IMR-90 (cell line): ENCODE data around the gene TM2D1. TPM values are rescaled to one million over a fixed set of nuclear protein-coding genes. Genes with fewer than 3 reads are reported as not detected.

Source experiments
- ATAC-seq: fragments of 200-7000 bp; cut with Tn5 transposase; 2 replicates; pipeline ENCODE4 v1.9.1; 2020; ENCODE audit warnings: low read depth, mild to moderate bottlenecking, moderate library complexity
- BruUV-seq: library from RNA; stranded (reverse); fragments of 400-500 nt; replicated peaks from 2 replicates; lab custom pipeline; 2021; lab: Mats Ljungman, UMichigan
- CTCF ChIA-PET: fragments of 300-600 bp; formaldehyde crosslinking; extraction: SDS; loops from one replicate; lab custom pipeline; 2021; ENCODE audit warnings: antibody characterized with exemption; lab: Yijun Ruan, JAX
- POLR2A ChIA-PET: fragments of 300-600 bp; sonication (Branson Sonifier 250); formaldehyde crosslinking; loops from one replicate; lab custom pipeline; 2022; ENCODE audit warnings: antibody characterized with exemption; ENCODE audit not compliant: unreplicated experiment; lab: Charles Lee
- DNase-seq: peaks from one replicate; pipeline ENCODE4 v3.0.0; 2013
- H2AFZ ChIP-seq: replicated peaks from 2 replicates; pipeline ENCODE3; 2013; ENCODE audit warnings: low read length, mild to moderate bottlenecking; ENCODE audit not compliant: poor library complexity
- H2AK5ac ChIP-seq: 2 replicates; pipeline ENCODE4 v1.6.1; 2013; ENCODE audit warnings: low read depth, low read length, inconsistent platforms
- H2AK9ac ChIP-seq: replicated peaks from 2 replicates; pipeline ENCODE3; 2013; ENCODE audit warnings: mild to moderate bottlenecking, low read depth, low read length, moderate library complexity; ENCODE audit not compliant: poor library complexity
- H2BK120ac ChIP-seq: 2 replicates; pipeline ENCODE4 v1.6.1; 2013; ENCODE audit warnings: low read depth, low read length, inconsistent platforms
- H2BK15ac ChIP-seq: 3 replicates; pipeline ENCODE4 v1.6.1; 2013; ENCODE audit warnings: low read depth, low read length, inconsistent platforms
- H2BK20ac ChIP-seq: 2 replicates; pipeline ENCODE4 v1.6.1; 2013; ENCODE audit warnings: low read depth, mild to moderate bottlenecking, inconsistent platforms, low read length, moderate library complexity
- H2BK5ac ChIP-seq: 2 replicates; pipeline ENCODE4 v1.6.1; 2013; ENCODE audit warnings: mild to moderate bottlenecking, low read depth, low read length, inconsistent platforms; ENCODE audit not compliant: poor library complexity, severe bottlenecking
- H3K14ac ChIP-seq: replicated peaks from 2 replicates; pipeline ENCODE4 v1.6.1; 2013; ENCODE audit warnings: low read depth, low read length, inconsistent platforms
- H3K18ac ChIP-seq: 2 replicates; pipeline ENCODE4 v1.6.1; 2013; ENCODE audit warnings: low read depth, low read length, control low read depth
- H3K23ac ChIP-seq: 2 replicates; pipeline ENCODE4 v1.6.1; 2013; ENCODE audit warnings: low read depth, low read length, inconsistent platforms
- H3K27ac ChIP-seq: 2 replicates; pipeline ENCODE4 v1.5.1; 2013; ENCODE audit warnings: mild to moderate bottlenecking, control low read depth, low read length; ENCODE audit not compliant: insufficient read depth
- H3K27me3 ChIP-seq: 2 replicates; pipeline ENCODE4 v1.6.1; 2013; ENCODE audit warnings: low read length; ENCODE audit not compliant: control insufficient read depth, insufficient read depth
- H3K36me3 ChIP-seq: 2 replicates; pipeline ENCODE4 v1.6.1; 2013; ENCODE audit warnings: low read length, mixed read lengths; ENCODE audit not compliant: control insufficient read depth, insufficient read depth
- H3K4ac ChIP-seq: 2 replicates; pipeline ENCODE4 v1.6.1; 2013; ENCODE audit warnings: low read depth, low read length, inconsistent platforms
- H3K4me1 ChIP-seq: 2 replicates; pipeline ENCODE4 v1.6.1; 2013; ENCODE audit warnings: low read length, mixed read lengths; ENCODE audit not compliant: control insufficient read depth, insufficient read depth
- H3K4me2 ChIP-seq: 2 replicates; pipeline ENCODE4 v1.6.1; 2013; ENCODE audit warnings: low read depth, mild to moderate bottlenecking, control low read depth, low read length, moderate library complexity
- H3K4me3 ChIP-seq: 2 replicates; pipeline ENCODE4 v1.5.1; 2013; ENCODE audit warnings: low read depth, mild to moderate bottlenecking, control low read depth, low read length, moderate library complexity; ENCODE audit not compliant: insufficient read depth
- H3K56ac ChIP-seq: 2 replicates; pipeline ENCODE4 v1.6.1; 2013; ENCODE audit warnings: low read length, inconsistent platforms; ENCODE audit not compliant: insufficient read depth; ENCODE audit errors: extremely low read depth
- H3K79me1 ChIP-seq, 2 experiments: 2 replicates each; pipeline ENCODE4 v1.6.1; 2013; ENCODE audit warnings: low read length in 2 of 2, inconsistent platforms in 1 of 2, low read depth in 1 of 2
- H3K9ac ChIP-seq: 2 replicates; pipeline ENCODE4 v1.6.1; 2013; ENCODE audit warnings: low read depth, low read length, control low read depth
- H3K9me1 ChIP-seq: 2 replicates; pipeline ENCODE4 v1.6.1; 2013; ENCODE audit warnings: low read length, inconsistent platforms; ENCODE audit not compliant: insufficient read depth
- H3K9me3 ChIP-seq: 2 replicates; pipeline ENCODE4 v1.6.1; 2013; ENCODE audit warnings: low read length; ENCODE audit not compliant: control insufficient read depth, insufficient read depth
- H4K20me1 ChIP-seq: 2 replicates; pipeline ENCODE4 v1.6.1; 2013; ENCODE audit warnings: low read length, inconsistent platforms; ENCODE audit not compliant: insufficient read depth
- H4K5ac ChIP-seq: 2 replicates; pipeline ENCODE4 v1.6.1; 2013; ENCODE audit warnings: mild to moderate bottlenecking, low read depth, low read length, control low read depth
- H4K8ac ChIP-seq, 2 experiments: 2 replicates each; pipeline ENCODE4 v1.6.1; 2013; ENCODE audit warnings: low read depth in 2 of 2, low read length in 2 of 2, control low read depth in 1 of 2, inconsistent platforms in 1 of 2
- H4K91ac ChIP-seq: 2 replicates; pipeline ENCODE4 v1.6.1; 2013; ENCODE audit warnings: low read depth, low read length, inconsistent platforms; ENCODE audit not compliant: insufficient read depth
- BHLHE40 ChIP-seq: fragments of 150-350 bp; IDR thresholded peaks from 2 replicates; pipeline ENCODE4 v1.6.1; 2016; ENCODE audit warnings: mild to moderate bottlenecking, low read depth, low read length
- CEBPB ChIP-seq: IDR thresholded peaks from 2 replicates; pipeline ENCODE4 v1.6.1; 2012; ENCODE audit warnings: low read depth, low read length, improper control_type of control experiment
- CHD1 ChIP-seq: IDR thresholded peaks from 2 replicates; pipeline ENCODE4 v1.6.1; 2012; ENCODE audit warnings: low read depth, low read length, improper control_type of control experiment
- FOS ChIP-seq: fragments of 150-350 bp; IDR thresholded peaks from 2 replicates; pipeline ENCODE4 v1.6.1; 2016; ENCODE audit warnings: low read depth, low read length
- MAFK ChIP-seq: IDR thresholded peaks from 2 replicates; pipeline ENCODE4 v1.6.1; 2012; ENCODE audit warnings: low read depth, low read length, improper control_type of control experiment
- MAZ ChIP-seq: IDR thresholded peaks from 2 replicates; pipeline ENCODE4 v1.6.1; 2012; ENCODE audit warnings: low read depth, mild to moderate bottlenecking, low read length, improper control_type of control experiment, moderate library complexity, borderline replicate concordance
- MXI1 ChIP-seq: IDR thresholded peaks from 2 replicates; pipeline ENCODE4 v1.6.1; 2012; ENCODE audit warnings: low read depth, mild to moderate bottlenecking, low read length, moderate library complexity, borderline replicate concordance
- NFE2L2 ChIP-seq: fragments of 150-350 bp; IDR thresholded peaks from 2 replicates; pipeline ENCODE4 v1.6.1; 2016; ENCODE audit warnings: low read depth, mild to moderate bottlenecking, low read length
- POLR2A ChIP-seq: IDR thresholded peaks from 2 replicates; pipeline ENCODE4 v1.6.1; 2012; ENCODE audit warnings: mild to moderate bottlenecking, low read depth, low read length
- RAD21 ChIP-seq: IDR thresholded peaks from 2 replicates; pipeline ENCODE4 v1.6.1; 2012; ENCODE audit warnings: low read length, improper control_type of control experiment
- RCOR1 ChIP-seq: IDR thresholded peaks from 2 replicates; pipeline ENCODE4 v1.6.1; 2012; ENCODE audit warnings: mild to moderate bottlenecking, low read length, improper control_type of control experiment; ENCODE audit not compliant: insufficient replicate concordance
- RFX5 ChIP-seq: IDR thresholded peaks from 2 replicates; pipeline ENCODE4 v1.8.0; 2012; ENCODE audit warnings: low read depth, mild to moderate bottlenecking, low read length, moderate library complexity
- WGBS, 2 experiments: methylation state at CpG; one replicate each; pipeline versions ENCODE4 v1.1.5 to v1.1.7; 2013; ENCODE audit warnings: missing lambda C conversion rate in 2 of 2; ENCODE audit not compliant: insufficient read length in 1 of 2; ENCODE audit errors: extremely low coverage in 2 of 2; 5-methylcytosine and 5-hydroxymethylcytosine counted together
- dilution Hi-C: fragments of 300-500 bp; cut with HindIII; formaldehyde crosslinking; loops from one replicate; pipeline ENCODE4 v1.14.3; 2018; ENCODE audit warnings: low sequenced_read_pairs; ENCODE audit not compliant: unreplicated experiment
- in situ Hi-C: fragments of 300-500 bp; cut with MboI; formaldehyde crosslinking; loops from 3 replicates; pipeline ENCODE4 v1.14.3; 2019; ENCODE audit warnings: low sequenced_read_pairs, inconsistent platforms, mixed read lengths
- intact Hi-C: fragments of 100-400 bp; cut with micrococcal nuclease; formaldehyde crosslinking; loops from 2 replicates; pipeline ENCODE4 v1.10.0; 2022
- polyA plus RNA-seq, 3 experiments: library from polyadenylated mRNA; depleted of rRNA; stranded (reverse); fragments of >200 nt; gene quantifications; 2 replicates each; pipeline ENCODE4 v1.2.3, GENCODE V29; 2012; ENCODE audit warnings: low replicate concordance in 1 of 3
- total RNA-seq: library from RNA; depleted of rRNA; stranded (reverse); fragments of >200 nt; gene quantifications from 2 replicates; pipeline ENCODE4 v1.2.3, GENCODE V29; 2012
- TF ChIP-seq, protein P1 (sequence below): fragments of 150-350 bp; IDR thresholded peaks from 2 replicates; pipeline ENCODE4 v1.6.1; 2017; ENCODE audit warnings: mild to moderate bottlenecking, antibody characterized with exemption, low read length, low read depth
- TF ChIP-seq, protein P2 (sequence below): fragments of 150-350 bp; IDR thresholded peaks from 2 replicates; pipeline ENCODE4 v1.6.1; 2016; ENCODE audit warnings: low read depth, mild to moderate bottlenecking, low read length, moderate library complexity, borderline replicate concordance

TM2D1 gene
- total and polyA plus RNA-seq, 2 of the 4 experiments (the other 2 are of a cell fraction): 14.3 to 32.7 TPM

DNA sequence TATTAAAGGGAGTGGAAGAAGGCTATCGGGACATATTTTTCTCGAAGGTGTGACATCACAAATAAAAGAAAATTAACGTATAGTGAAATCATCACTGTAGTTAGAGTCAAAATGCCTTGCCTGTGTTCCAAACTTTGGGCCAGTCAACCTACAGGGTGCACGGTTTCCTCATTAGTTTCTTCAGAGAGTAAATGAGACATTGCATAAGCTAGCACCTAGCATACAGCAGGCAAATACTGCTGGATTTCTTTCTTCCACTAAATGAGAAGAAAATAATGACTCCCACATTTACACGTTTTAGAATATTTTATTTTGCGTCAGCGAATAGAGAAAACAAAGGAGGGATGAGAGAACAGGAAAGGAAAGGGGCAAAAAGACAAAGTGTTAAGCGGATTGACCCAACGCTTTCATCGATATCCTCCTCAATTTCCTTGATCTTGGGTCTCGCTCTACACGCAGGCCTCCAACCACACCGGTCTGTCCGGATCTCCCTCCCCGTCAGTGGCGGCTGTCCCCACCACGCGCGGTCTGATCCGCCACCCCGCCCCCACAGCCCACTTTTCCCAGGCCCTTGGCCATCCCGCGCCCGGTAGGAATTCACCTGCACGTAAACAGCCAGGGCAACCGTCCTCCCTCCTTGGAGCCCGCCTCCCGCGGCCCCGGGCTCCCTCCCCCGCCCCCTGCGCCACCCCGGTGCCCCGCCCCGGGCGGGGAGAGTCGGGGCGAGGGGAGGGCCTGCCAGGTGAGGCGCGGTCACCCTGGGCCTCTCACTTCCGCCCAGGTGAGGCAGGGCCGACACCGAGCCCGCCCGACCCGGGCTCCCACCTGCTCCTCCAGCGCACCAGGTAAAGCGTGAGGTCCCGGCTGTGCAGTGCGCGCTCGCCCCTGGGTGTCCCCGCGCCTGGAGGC, 17.0 kb upstream of the TM2D1 start, which contains the start of gene PATJ:
Gene PATJ (plus strand): TSS at position 770 of the 909 bp plus-strand sequence. CDS start 20,413 bp downstream, outside the sequence.
- Histone ChIP-seq H3K4me3 (peak within 1 kb of the TSS; percentile 80), H3K4ac (peak within 1 kb of the TSS; percentile 87), H3K18ac (peak within 1 kb of the TSS; percentile 89), H4K8ac (peak within 1 kb of the TSS; percentile 95 to 96), H3K9me1 (no peaks in the 10 kb centered on the region), H4K91ac (peak within 1 kb of the TSS; percentile 86), H2BK5ac (peak within 1 kb of the TSS; percentile 25), H3K4me1 (peaks cover 5% of the 10 kb centered on the region; the same call in 1 of the 2 replicates), H2BK120ac (peak within 1 kb of the TSS; percentile 52; the same call in 1 of the 2 replicates), H3K56ac (peak within 1 kb of the TSS; percentile 60), H3K9ac (peak within 1 kb of the TSS; percentile 91), H3K79me1 (peaks cover 0 to 7% of the 10 kb centered on the region in 2 experiments; a peak in 1 of 4 replicates), H2AFZ (peak within 1 kb of the TSS; percentile 97), H4K5ac (peak within 1 kb of the TSS; percentile 93), H3K9me3 (no peaks in the 10 kb centered on the region), H2BK15ac (no peak within 1 kb of the TSS), H3K23ac (peak within 1 kb of the TSS; percentile 85; the same call in 1 of the 2 replicates), H3K27me3 (no peaks in the 10 kb centered on the region), H2AK5ac (peak within 1 kb of the TSS; percentile 39; the same call in 1 of the 2 replicates), H2AK9ac (peak within 1 kb of the TSS; percentile 93), H3K4me2 (peak within 1 kb of the TSS; percentile 76), H2BK20ac (no peak within 1 kb of the TSS), H3K27ac (peak within 1 kb of the TSS; percentile 82), H3K36me3 (no peaks in the 10 kb centered on the region), H3K14ac (peak within 1 kb of the TSS; percentile 85), H4K20me1 (no peaks in the 10 kb centered on the region)
- POLR2A ChIA-PET: interaction anchor here (0.6 kb wide), 1 partner anchor 13 kb away, joined by 5 read pairs; no protein-coding TSS in a partner anchor
- dilution Hi-C loops (no loop called here), intact Hi-C loops (loop anchor here (1.0 to 10.0 kb wide), 3 partner anchors 17 to 667 kb away; partner anchors contain the start of gene TM2D1), in situ Hi-C loops (no loop called here)
- WGBS, 2 experiments: 0% methylated on average over 2 of the region's 54 CpGs; no CpG with 5 or more reads in 1 of the 2 experiments
- ATAC-seq: peak; percentile 55
- peak; percentile 4 for DNase-seq
- BruUV-seq: no TSS peak
- CTCF ChIA-PET: no interaction called here
- TF ChIP-seq BHLHE40 (no peak), RFX5 (no peak), NFE2L2 (no peak), RAD21 (no peak), CHD1 (no peak), FOS (no peak), CEBPB (no peak), MAFK (no peak), RCOR1 (no peak), MXI1 (no peak), POLR2A (no peak), MAZ (no peak; the same call in 1 of the 2 replicates)
- TF ChIP-seq, protein P1, sequence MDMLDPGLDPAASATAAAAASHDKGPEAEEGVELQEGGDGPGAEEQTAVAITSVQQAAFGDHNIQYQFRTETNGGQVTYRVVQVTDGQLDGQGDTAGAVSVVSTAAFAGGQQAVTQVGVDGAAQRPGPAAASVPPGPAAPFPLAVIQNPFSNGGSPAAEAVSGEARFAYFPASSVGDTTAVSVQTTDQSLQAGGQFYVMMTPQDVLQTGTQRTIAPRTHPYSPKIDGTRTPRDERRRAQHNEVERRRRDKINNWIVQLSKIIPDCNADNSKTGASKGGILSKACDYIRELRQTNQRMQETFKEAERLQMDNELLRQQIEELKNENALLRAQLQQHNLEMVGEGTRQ: no peak
- TF ChIP-seq, protein P2, sequence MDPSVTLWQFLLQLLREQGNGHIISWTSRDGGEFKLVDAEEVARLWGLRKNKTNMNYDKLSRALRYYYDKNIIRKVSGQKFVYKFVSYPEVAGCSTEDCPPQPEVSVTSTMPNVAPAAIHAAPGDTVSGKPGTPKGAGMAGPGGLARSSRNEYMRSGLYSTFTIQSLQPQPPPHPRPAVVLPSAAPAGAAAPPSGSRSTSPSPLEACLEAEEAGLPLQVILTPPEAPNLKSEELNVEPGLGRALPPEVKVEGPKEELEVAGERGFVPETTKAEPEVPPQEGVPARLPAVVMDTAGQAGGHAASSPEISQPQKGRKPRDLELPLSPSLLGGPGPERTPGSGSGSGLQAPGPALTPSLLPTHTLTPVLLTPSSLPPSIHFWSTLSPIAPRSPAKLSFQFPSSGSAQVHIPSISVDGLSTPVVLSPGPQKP: no peak
